ENCODE results near the gene TREH. TPM values are rescaled to one million over a fixed set of nuclear protein-coding genes. Genes with fewer than 3 reads are reported as not detected.

The TREH gene
- total and polyA plus RNA-seq, 4 donors: 0.17 to 1.1 (median 0.19) TPM; not detected in 1

GRCh38 chr11:118628031-118628430 is 51.4 kb downstream of the TREH start:
- no peak for DNase-seq
- 95% methylated on average over 20 of the region's 20 CpGs for WGBS, 2 donors
- no peak overlapping the region for H3K4me3 ChIP-seq
- no peaks in the 10 kb centered on the region for H3K27me3 ChIP-seq (ENCODE audit: control insufficient read depth in 3 of 3, insufficient read depth in 3 of 3, low read length in 2 of 3)
- no peak overlapping the region for H3K9ac ChIP-seq (ENCODE audit: insufficient read depth in 1 of 2, low read length in 2 of 2)
- ATAC-seq (ENCODE audit: insufficient read depth, low FRiP score): no peak
- TF ChIP-seq CTCF (IDR thresholded peaks at IDR 0.05; ENCODE audit: control extremely low read depth, extremely low read depth): no peak
- no peaks in the 10 kb centered on the region for H3K9me3 ChIP-seq (ENCODE audit: control insufficient read depth in 4 of 4, insufficient read depth in 3 of 4, low read length in 3 of 4)
- no peak overlapping the region for H3K27ac ChIP-seq (ENCODE audit: low read depth in 1 of 2, low read length in 1 of 2)
- peaks cover 19 to 53% (median 35%) of the 10 kb centered on the region in 4 donors for H3K36me3 ChIP-seq (ENCODE audit: control insufficient read depth in 4 of 4, insufficient read depth in 4 of 4, low read length in 4 of 4)
- H3K4me1 ChIP-seq (ENCODE audit: control insufficient read depth in 5 of 5, insufficient read depth in 5 of 5, low read length in 5 of 5): peaks cover 3 to 25% (median 5%) of the 10 kb centered on the region in 5 donors

- Histone ChIP-seq H3K9me3 (ENCODE audit: control insufficient read depth in 4 of 4, insufficient read depth in 3 of 4, low read length in 3 of 4) (no peaks in the 10 kb centered on the region), H3K9ac (ENCODE audit: insufficient read depth in 1 of 2, low read length in 2 of 2) (no peak overlapping the region), H3K4me3 (no peak overlapping the region), H3K4me1 (ENCODE audit: control insufficient read depth in 5 of 5, insufficient read depth in 5 of 5, low read length in 5 of 5) (peaks cover 3 to 27% (median 10%) of the 10 kb centered on the region in 5 donors), H3K27me3 (ENCODE audit: control insufficient read depth in 3 of 3, insufficient read depth in 3 of 3, low read length in 2 of 3) (no peaks in the 10 kb centered on the region), H3K27ac (ENCODE audit: low read depth in 1 of 2, low read length in 1 of 2) (no peak overlapping the region), H3K36me3 (ENCODE audit: control insufficient read depth in 4 of 4, insufficient read depth in 4 of 4, low read length in 4 of 4) (peaks cover 19 to 51% (median 35%) of the 10 kb centered on the region in 4 donors)
- WGBS, 2 donors: 95 to 97% methylated on average over 10 of the region's 10 CpGs
- ATAC-seq (ENCODE audit: insufficient read depth, low FRiP score) (no peak), DNase-seq (no peak)
- no peak for TF ChIP-seq CTCF (IDR thresholded peaks at IDR 0.05; ENCODE audit: control extremely low read depth, extremely low read depth)
Measured at GRCh38 chr11:118627566-118627965, 51.9 kb downstream of the TREH start.

GRCh38 chr11:118625976-118626375 is 53.5 kb downstream of the TREH start:
- Histone ChIP-seq H3K9me3 (ENCODE audit: control insufficient read depth in 4 of 4, insufficient read depth in 3 of 4, low read length in 3 of 4) (no peaks in the 10 kb centered on the region), H3K4me3 (no peak overlapping the region), H3K36me3 (ENCODE audit: control insufficient read depth in 4 of 4, insufficient read depth in 4 of 4, low read length in 4 of 4) (peaks cover 16 to 39% (median 30%) of the 10 kb centered on the region in 4 donors), H3K27me3 (ENCODE audit: control insufficient read depth in 3 of 3, insufficient read depth in 3 of 3, low read length in 2 of 3) (no peaks in the 10 kb centered on the region), H3K9ac (ENCODE audit: insufficient read depth in 1 of 2, low read length in 2 of 2) (no peak overlapping the region), H3K27ac (ENCODE audit: low read depth in 1 of 2, low read length in 1 of 2) (no peak overlapping the region), H3K4me1 (ENCODE audit: control insufficient read depth in 5 of 5, insufficient read depth in 5 of 5, low read length in 5 of 5) (peaks cover 3 to 35% (median 15%) of the 10 kb centered on the region in 5 donors)
- DNase-seq (no peak), ATAC-seq (ENCODE audit: insufficient read depth, low FRiP score) (no peak)
- TF ChIP-seq CTCF (IDR thresholded peaks at IDR 0.05; ENCODE audit: control extremely low read depth, extremely low read depth): no peak
- WGBS, 2 donors: 83 to 89% methylated on average over 2 of the region's 2 CpGs

Measured in lung (tissue), 12 donors.